HepG2 (cell line): ENCODE measurements around the gene ATG13. TPM values are rescaled to one million over a fixed set of nuclear protein-coding genes. Genes with fewer than 3 reads are reported as not detected.

Source experiments
- AGO2 ChIP-seq: fragments of 200-400 bp; formaldehyde crosslinking; optimal IDR thresholded peaks from 2 replicates; pipeline ENCODE3; 2017; ENCODE audit warnings: mild to moderate bottlenecking, low read depth, low read length, moderate library complexity
- CSRNP1 ChIP-seq: sonication (generic); formaldehyde crosslinking; IDR thresholded peaks from 2 replicates; pipeline ENCODE4 v1.8.1; 2023; ENCODE audit warnings: mild to moderate bottlenecking, missing genetic modification reagents
- DRAP1 ChIP-seq: IDR thresholded peaks from 2 replicates; pipeline ENCODE4 v1.6.1; 2016; ENCODE audit warnings: missing genetic modification reagents, missing compliant biosample characterization
- HMGXB3 ChIP-seq: sonication (generic); formaldehyde crosslinking; IDR thresholded peaks from 2 replicates; pipeline ENCODE4 v1.4.0; 2020; ENCODE audit warnings: missing genetic modification reagents, borderline replicate concordance
- MXD4 ChIP-seq: IDR thresholded peaks from 2 replicates; pipeline ENCODE4 v1.6.1; 2016; ENCODE audit warnings: mild to moderate bottlenecking, missing biosample characterization, missing genetic modification reagents
- MYNN ChIP-seq: sonication (generic); formaldehyde crosslinking; IDR thresholded peaks from 2 replicates; pipeline ENCODE4 v1.4.0; 2020; ENCODE audit warnings: mild to moderate bottlenecking, low read depth, missing genetic modification reagents
- NFKBIZ ChIP-seq: IDR thresholded peaks from 2 replicates; pipeline ENCODE4 v1.6.1; 2018; ENCODE audit warnings: missing genetic modification reagents, missing compliant biosample characterization
- NR2C2 ChIP-seq: sonication (generic); formaldehyde crosslinking; IDR thresholded peaks from 2 replicates; pipeline ENCODE4 v1.4.0; 2020; ENCODE audit warnings: missing genetic modification reagents, mild to moderate bottlenecking, moderate library complexity, borderline replicate concordance
- PBX3 ChIP-seq: sonication (generic); formaldehyde crosslinking; IDR thresholded peaks from 2 replicates; pipeline ENCODE4 v1.8.1; 2023; ENCODE audit warnings: missing genetic modification reagents, inconsistent platforms, borderline replicate concordance
- PPARG ChIP-seq: conservative IDR thresholded peaks from 2 replicates; pipeline ENCODE4 v1.6.1; 2016; ENCODE audit warnings: missing biosample characterization, missing genetic modification reagents
- SMARCC2 ChIP-seq: fragments of 450-650 bp; IDR thresholded peaks from 2 replicates; pipeline ENCODE4 v1.6.1; 2017; ENCODE audit warnings: antibody characterized with exemption, mild to moderate bottlenecking
- ZBTB14 ChIP-seq: sonication (generic); formaldehyde crosslinking; IDR thresholded peaks from 2 replicates; pipeline ENCODE4 v1.4.0; 2020; ENCODE audit warnings: missing genetic modification reagents
- ZBTB4 ChIP-seq: sonication (generic); formaldehyde crosslinking; IDR thresholded peaks from 2 replicates; pipeline ENCODE4 v1.4.0; 2020; ENCODE audit warnings: missing genetic modification reagents, mild to moderate bottlenecking, borderline replicate concordance
- ZNF530 ChIP-seq: sonication (generic); formaldehyde crosslinking; IDR thresholded peaks from 2 replicates; pipeline ENCODE4 v1.5.0; 2020; ENCODE audit warnings: low read depth, mild to moderate bottlenecking, missing genetic modification reagents
- ZNF772 ChIP-seq: sonication (generic); formaldehyde crosslinking; IDR thresholded peaks from 2 replicates; pipeline ENCODE4 v1.5.0; 2020; ENCODE audit warnings: mild to moderate bottlenecking, missing genetic modification reagents
- polyA plus RNA-seq, 8 experiments: library from polyadenylated mRNA; depleted of rRNA in 3 of 8; stranded (reverse) in 7 of 8; unstranded in 1 of 8; fragments of >200 nt; fragmentation: Illumina TruSeq in 4 of 8; extraction: Trizol in 4 of 8; gene quantifications; 2 replicates each; pipeline versions ENCODE4 v1.2.1 to v1.2.3, GENCODE V29; 2011 to 2016; ENCODE audit warnings: low read depth in 4 of 8, missing spikeins in 1 of 8, mixed read lengths in 1 of 8; ENCODE audit not compliant: insufficient read depth in 1 of 8
- total RNA-seq, 5 experiments: library from RNA; depleted of rRNA; stranded (reverse); fragments of >200 nt; fragmentation: Illumina TruSeq; extraction: Trizol; gene quantifications; 2 replicates each; pipeline ENCODE4 v1.2.3, GENCODE V29; 2016; ENCODE audit warnings: low read depth in 1 of 5

Gene ATG13
- total and polyA plus RNA-seq, 2 of the 13 experiments (the other 11 are each of a cell fraction or from before 2014, with no cell fraction given): 55.0 to 77.3 TPM

- TF ChIP-seq ZBTB4 (CRISPR knock-in tag) (no peak), MXD4 (peak; percentile 73; the same call in 1 of the 2 replicates), NR2C2 (CRISPR knock-in tag) (peak; percentile 71), DRAP1 (CRISPR knock-in tag) (peak; percentile 83), PPARG (CRISPR knock-in tag) (peak; percentile 98), AGO2 (no peak), MYNN (no peak), CSRNP1 (no peak), ZNF772 (CRISPR knock-in tag) (no peak; the same call in 1 of the 2 replicates), HMGXB3 (peak; percentile 75; the same call in 1 of the 2 replicates), SMARCC2 (no peak), ZBTB14 (CRISPR knock-in tag) (no peak), ZNF530 (no peak), NFKBIZ (CRISPR knock-in tag) (0 out of 2 replicates have a peak, but pooled peaks have one; percentile 24), PBX3 (no peak)
These were observed 101.0 kb downstream of the ATG13 start (continued) for GRCh38 chr11:46718155-46719019.
